SK-N-SH treated with all-trans-retinoic acid at 6 μM for 48 hours (cell line): ENCODE measurements around the gene GMNN.

ENCODE experiments used
- ATAC-seq: fragments of 200-7000 bp; cut with Tn5 transposase; 3 replicates; pipeline ENCODE4 v1.9.1; 2020; ENCODE audit warnings: mild to moderate bottlenecking, moderate library complexity
- BACH2 ChIP-seq: fragments of 250-450 bp; sonication (Bioruptor Pico); IDR thresholded peaks from 2 replicates; pipeline ENCODE4 v1.9.0; 2021; ENCODE audit warnings: mild to moderate bottlenecking, borderline replicate concordance
- CSDC2 ChIP-seq: fragments of 250-450 bp; sonication (Bioruptor Pico); IDR thresholded peaks from 2 replicates; pipeline ENCODE4 v1.5.0; 2020; ENCODE audit warnings: mild to moderate bottlenecking, moderate library complexity
- ESRRG ChIP-seq: fragments of 250-450 bp; sonication (Bioruptor Pico); IDR thresholded peaks from 2 replicates; pipeline ENCODE4 v1.6.1; 2021; ENCODE audit warnings: mild to moderate bottlenecking
- GLIS3 ChIP-seq: fragments of 250-450 bp; sonication (Bioruptor Pico); IDR thresholded peaks from 2 replicates; pipeline ENCODE4 v1.5.0; 2020; ENCODE audit warnings: mild to moderate bottlenecking, moderate library complexity
- ISL1 ChIP-seq: fragments of 250-450 bp; sonication (Bioruptor Pico); IDR thresholded peaks from 2 replicates; pipeline ENCODE4 v2.1.2; 2022; ENCODE audit warnings: mild to moderate bottlenecking, moderate library complexity
- OSR1 ChIP-seq: fragments of 250-450 bp; sonication (Bioruptor Pico); IDR thresholded peaks from 2 replicates; pipeline ENCODE4 v1.8.0; 2022; ENCODE audit warnings: moderate library complexity, mild to moderate bottlenecking, inconsistent platforms
- PPARA ChIP-seq: fragments of 250-450 bp; sonication (Bioruptor Pico); IDR thresholded peaks from 2 replicates; pipeline ENCODE4 v1.5.0; 2020; ENCODE audit warnings: mild to moderate bottlenecking, borderline replicate concordance
- RARB ChIP-seq: fragments of 250-450 bp; sonication (Bioruptor Pico); IDR thresholded peaks from 2 replicates; pipeline ENCODE4 v1.8.0; 2021; ENCODE audit warnings: mild to moderate bottlenecking, moderate library complexity
- TOX ChIP-seq: fragments of 250-450 bp; sonication (Bioruptor Pico); IDR thresholded peaks from 2 replicates; pipeline ENCODE4 v1.8.0; 2021; ENCODE audit warnings: mild to moderate bottlenecking, moderate library complexity, borderline replicate concordance
- ZC3H10 ChIP-seq: fragments of 250-450 bp; sonication (Bioruptor Pico); IDR thresholded peaks from 2 replicates; pipeline ENCODE4 v1.5.1; 2021; ENCODE audit warnings: mild to moderate bottlenecking, moderate library complexity
- ZFP3 ChIP-seq: fragments of 250-450 bp; sonication (Bioruptor Pico); IDR thresholded peaks from 2 replicates; pipeline ENCODE4 v1.5.0; 2020; ENCODE audit warnings: mild to moderate bottlenecking, moderate library complexity
- ZNF565 ChIP-seq: fragments of 450-650 bp; formaldehyde crosslinking; conservative IDR thresholded peaks from 2 replicates; pipeline ENCODE4 v1.5.0; 2020; ENCODE audit warnings: low read depth, mild to moderate bottlenecking, moderate library complexity
- ZNF8 ChIP-seq: fragments of 450-650 bp; formaldehyde crosslinking; IDR thresholded peaks from 2 replicates; pipeline ENCODE4 v1.5.0; 2020; ENCODE audit warnings: mild to moderate bottlenecking, moderate library complexity
- TF ChIP-seq, protein P1 (sequence below): fragments of 250-450 bp; sonication (Bioruptor Pico); IDR thresholded peaks from 2 replicates; pipeline ENCODE4 v1.5.1; 2020; ENCODE audit warnings: low read depth, mild to moderate bottlenecking, moderate library complexity
- TF ChIP-seq, protein P2 (sequence below): fragments of 250-450 bp; sonication (Bioruptor Pico); IDR thresholded peaks from 2 replicates; pipeline ENCODE4 v1.8.0; 2020; ENCODE audit warnings: mild to moderate bottlenecking, moderate library complexity, borderline replicate concordance
- TF ChIP-seq, protein P3 (sequence below): fragments of 250-450 bp; sonication (Bioruptor Pico); IDR thresholded peaks from 2 replicates; pipeline ENCODE4 v1.5.1; 2021; ENCODE audit warnings: mild to moderate bottlenecking, moderate library complexity
- TF ChIP-seq, protein P4 (sequence below): fragments of 250-450 bp; sonication (Bioruptor Pico); IDR thresholded peaks from 2 replicates; pipeline ENCODE4 v1.5.0; 2020; ENCODE audit warnings: mild to moderate bottlenecking, moderate library complexity
- TF ChIP-seq, protein P5 (sequence below): fragments of 250-450 bp; sonication (Bioruptor Pico); IDR thresholded peaks from 2 replicates; pipeline ENCODE4 v1.8.0; 2021; ENCODE audit warnings: low read depth, mild to moderate bottlenecking, moderate library complexity, borderline replicate concordance

GMNN gene

DNA sequence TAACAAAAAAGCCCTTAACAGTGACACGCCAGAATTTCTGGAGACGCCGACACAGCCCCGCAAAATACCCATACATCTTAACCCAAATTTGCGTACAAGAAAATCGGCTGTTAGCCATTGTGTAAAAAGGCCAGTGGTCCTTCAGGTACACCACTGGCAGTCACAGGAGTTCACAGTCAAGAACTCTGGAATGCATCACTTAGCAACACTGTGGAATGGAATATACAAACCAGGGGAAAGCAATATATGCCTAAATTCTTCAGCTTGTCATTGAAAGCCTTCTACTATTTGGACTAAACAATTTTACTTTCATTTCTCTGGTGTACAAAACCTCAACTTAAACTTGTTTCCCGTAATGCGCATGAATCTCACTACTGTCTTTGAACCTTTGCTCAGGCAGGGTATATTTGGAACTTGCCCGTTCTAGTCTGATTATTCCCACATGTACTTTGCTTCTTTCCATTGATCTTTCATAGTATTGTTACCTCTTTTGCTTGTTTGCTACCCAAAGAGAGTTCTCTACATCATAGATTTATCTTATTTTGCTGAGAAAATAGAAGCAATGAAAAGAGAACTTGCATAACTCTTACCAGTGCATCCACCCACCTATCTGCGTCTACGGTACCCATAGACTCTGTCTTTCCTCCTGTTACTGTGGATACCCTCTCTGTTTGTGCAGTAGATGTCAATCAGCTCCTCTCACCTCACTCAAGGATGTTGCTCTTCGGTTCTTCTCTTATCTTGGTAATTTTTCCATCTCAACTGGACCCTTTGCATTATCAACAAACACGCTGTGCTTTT lies 24.2 kb downstream of the GMNN start, which contains the start of gene ARMH2:
Gene ARMH2 (minus strand): TSS at position 178 of the 801 bp plus-strand sequence. CDS start 60 bp downstream, at position 118.
- ATAC-seq: peak; percentile 72
- no peak for TF ChIP-seq BACH2 (CRISPR knock-in tag)
- TF ChIP-seq, protein P1, sequence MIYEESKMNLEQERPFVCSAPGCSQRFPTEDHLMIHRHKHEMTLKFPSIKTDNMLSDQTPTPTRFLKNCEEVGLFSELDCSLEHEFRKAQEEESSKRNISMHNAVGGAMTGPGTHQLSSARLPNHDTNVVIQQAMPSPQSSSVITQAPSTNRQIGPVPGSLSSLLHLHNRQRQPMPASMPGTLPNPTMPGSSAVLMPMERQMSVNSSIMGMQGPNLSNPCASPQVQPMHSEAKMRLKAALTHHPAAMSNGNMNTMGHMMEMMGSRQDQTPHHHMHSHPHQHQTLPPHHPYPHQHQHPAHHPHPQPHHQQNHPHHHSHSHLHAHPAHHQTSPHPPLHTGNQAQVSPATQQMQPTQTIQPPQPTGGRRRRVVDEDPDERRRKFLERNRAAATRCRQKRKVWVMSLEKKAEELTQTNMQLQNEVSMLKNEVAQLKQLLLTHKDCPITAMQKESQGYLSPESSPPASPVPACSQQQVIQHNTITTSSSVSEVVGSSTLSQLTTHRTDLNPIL (CRISPR knock-in tag): no peak
- TF ChIP-seq, protein P2, sequence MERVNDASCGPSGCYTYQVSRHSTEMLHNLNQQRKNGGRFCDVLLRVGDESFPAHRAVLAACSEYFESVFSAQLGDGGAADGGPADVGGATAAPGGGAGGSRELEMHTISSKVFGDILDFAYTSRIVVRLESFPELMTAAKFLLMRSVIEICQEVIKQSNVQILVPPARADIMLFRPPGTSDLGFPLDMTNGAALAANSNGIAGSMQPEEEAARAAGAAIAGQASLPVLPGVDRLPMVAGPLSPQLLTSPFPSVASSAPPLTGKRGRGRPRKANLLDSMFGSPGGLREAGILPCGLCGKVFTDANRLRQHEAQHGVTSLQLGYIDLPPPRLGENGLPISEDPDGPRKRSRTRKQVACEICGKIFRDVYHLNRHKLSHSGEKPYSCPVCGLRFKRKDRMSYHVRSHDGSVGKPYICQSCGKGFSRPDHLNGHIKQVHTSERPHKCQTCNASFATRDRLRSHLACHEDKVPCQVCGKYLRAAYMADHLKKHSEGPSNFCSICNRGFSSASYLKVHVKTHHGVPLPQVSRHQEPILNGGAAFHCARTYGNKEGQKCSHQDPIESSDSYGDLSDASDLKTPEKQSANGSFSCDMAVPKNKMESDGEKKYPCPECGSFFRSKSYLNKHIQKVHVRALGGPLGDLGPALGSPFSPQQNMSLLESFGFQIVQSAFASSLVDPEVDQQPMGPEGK (CRISPR knock-in tag): no peak
- TF ChIP-seq ISL1 (CRISPR knock-in tag): no peak
- no peak for TF ChIP-seq ESRRG
- TF ChIP-seq TOX (CRISPR knock-in tag): no peak
- no peak for TF ChIP-seq ZNF565 (CRISPR knock-in tag)
- no peak for TF ChIP-seq CSDC2 (CRISPR knock-in tag)
- TF ChIP-seq, protein P3, sequence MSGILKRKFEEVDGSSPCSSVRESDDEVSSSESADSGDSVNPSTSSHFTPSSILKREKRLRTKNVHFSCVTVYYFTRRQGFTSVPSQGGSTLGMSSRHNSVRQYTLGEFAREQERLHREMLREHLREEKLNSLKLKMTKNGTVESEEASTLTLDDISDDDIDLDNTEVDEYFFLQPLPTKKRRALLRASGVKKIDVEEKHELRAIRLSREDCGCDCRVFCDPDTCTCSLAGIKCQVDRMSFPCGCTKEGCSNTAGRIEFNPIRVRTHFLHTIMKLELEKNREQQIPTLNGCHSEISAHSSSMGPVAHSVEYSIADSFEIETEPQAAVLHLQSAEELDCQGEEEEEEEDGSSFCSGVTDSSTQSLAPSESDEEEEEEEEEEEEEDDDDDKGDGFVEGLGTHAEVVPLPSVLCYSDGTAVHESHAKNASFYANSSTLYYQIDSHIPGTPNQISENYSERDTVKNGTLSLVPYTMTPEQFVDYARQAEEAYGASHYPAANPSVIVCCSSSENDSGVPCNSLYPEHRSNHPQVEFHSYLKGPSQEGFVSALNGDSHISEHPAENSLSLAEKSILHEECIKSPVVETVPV: no peak
- no peak for TF ChIP-seq PPARA
- TF ChIP-seq ZFP3 (CRISPR knock-in tag): no peak
- TF ChIP-seq ZC3H10: no peak

DNA sequence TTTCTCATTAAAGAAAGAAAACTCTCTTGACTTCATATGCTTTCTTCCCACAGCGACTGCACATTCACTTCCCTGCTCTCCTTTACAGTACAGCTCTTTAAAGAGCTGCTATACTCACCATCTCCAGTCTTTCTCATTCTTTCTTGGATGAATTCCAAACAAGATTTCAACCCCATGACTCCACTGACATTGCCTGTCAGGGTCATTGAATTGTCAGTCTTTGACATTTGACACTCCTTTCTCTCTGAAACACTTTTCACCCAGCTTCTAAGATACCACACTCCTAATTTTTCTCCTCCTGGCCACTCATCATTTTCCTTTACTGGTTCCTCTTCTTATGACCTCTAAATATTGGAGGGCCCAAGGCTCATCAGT lies 24.8 kb downstream of the GMNN start:
- no peak for TF ChIP-seq GLIS3 (CRISPR knock-in tag)
- no peak for TF ChIP-seq OSR1 (CRISPR knock-in tag)
- TF ChIP-seq ZNF8 (CRISPR knock-in tag): no peak
- TF ChIP-seq, protein P2 (CRISPR knock-in tag): no peak
- ATAC-seq: peak; percentile 49; the same call in 2 of the 3 replicates

DNA sequence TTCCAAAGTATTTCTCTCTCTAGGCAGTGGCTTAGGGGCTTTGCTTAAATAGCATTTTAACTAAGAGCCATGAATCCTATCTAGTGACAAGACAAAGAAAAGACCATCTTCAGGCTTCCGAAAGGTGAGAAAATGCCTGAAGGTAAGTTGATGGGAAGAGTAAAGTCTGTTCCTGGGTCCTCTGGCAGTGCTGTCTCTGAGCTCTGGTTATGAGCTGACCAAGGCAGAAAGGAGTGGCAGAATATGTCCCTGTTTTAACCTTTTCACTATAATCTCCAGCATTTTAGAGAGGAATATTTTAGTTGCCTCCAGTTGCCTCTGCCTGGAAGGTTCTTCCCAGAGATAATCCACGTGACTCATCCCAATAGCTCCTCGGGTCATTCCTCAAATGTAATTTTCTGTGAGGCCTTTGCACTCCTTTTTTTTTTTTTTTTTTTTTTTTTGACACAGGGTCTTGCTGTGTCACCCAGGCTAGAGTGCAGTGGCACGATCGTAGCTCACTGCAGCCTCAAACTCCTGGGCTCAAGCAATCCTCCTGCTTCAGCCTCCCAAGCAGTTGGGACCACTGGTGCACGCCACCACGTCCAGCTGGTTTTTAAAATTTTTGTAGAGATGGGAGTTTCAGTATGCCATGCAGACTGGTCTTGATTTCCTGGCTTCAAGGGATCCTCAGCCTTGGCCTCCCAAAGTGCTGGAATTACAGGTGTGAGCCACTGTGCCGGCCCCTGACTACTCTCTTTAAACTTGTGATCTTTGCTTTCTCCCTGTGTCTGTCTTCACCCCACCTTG lies 27.7 kb downstream of the GMNN start:
- ATAC-seq: peak; percentile 33; the same call in 2 of the 3 replicates
- TF ChIP-seq, protein P4, sequence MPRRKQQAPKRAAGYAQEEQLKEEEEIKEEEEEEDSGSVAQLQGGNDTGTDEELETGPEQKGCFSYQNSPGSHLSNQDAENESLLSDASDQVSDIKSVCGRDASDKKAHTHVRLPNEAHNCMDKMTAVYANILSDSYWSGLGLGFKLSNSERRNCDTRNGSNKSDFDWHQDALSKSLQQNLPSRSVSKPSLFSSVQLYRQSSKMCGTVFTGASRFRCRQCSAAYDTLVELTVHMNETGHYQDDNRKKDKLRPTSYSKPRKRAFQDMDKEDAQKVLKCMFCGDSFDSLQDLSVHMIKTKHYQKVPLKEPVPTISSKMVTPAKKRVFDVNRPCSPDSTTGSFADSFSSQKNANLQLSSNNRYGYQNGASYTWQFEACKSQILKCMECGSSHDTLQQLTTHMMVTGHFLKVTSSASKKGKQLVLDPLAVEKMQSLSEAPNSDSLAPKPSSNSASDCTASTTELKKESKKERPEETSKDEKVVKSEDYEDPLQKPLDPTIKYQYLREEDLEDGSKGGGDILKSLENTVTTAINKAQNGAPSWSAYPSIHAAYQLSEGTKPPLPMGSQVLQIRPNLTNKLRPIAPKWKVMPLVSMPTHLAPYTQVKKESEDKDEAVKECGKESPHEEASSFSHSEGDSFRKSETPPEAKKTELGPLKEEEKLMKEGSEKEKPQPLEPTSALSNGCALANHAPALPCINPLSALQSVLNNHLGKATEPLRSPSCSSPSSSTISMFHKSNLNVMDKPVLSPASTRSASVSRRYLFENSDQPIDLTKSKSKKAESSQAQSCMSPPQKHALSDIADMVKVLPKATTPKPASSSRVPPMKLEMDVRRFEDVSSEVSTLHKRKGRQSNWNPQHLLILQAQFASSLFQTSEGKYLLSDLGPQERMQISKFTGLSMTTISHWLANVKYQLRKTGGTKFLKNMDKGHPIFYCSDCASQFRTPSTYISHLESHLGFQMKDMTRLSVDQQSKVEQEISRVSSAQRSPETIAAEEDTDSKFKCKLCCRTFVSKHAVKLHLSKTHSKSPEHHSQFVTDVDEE (CRISPR knock-in tag): no peak
- TF ChIP-seq RARB (CRISPR knock-in tag) (no peak), ISL1 (CRISPR knock-in tag) (no peak), ESRRG (no peak)
- TF ChIP-seq, protein P5, sequence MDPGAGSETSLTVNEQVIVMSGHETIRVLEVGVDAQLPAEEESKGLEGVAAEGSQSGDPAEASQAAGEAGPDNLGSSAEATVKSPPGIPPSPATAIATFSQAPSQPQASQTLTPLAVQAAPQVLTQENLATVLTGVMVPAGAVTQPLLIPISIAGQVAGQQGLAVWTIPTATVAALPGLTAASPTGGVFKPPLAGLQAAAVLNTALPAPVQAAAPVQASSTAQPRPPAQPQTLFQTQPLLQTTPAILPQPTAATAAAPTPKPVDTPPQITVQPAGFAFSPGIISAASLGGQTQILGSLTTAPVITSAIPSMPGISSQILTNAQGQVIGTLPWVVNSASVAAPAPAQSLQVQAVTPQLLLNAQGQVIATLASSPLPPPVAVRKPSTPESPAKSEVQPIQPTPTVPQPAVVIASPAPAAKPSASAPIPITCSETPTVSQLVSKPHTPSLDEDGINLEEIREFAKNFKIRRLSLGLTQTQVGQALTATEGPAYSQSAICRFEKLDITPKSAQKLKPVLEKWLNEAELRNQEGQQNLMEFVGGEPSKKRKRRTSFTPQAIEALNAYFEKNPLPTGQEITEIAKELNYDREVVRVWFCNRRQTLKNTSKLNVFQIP (CRISPR knock-in tag): no peak
